COLO668 (cell line): ENCODE measurements around the gene FLVCR1.

Source experiments
- DNase-seq: peaks from one replicate; lab custom pipeline; 2025; ENCODE audit not compliant: unreplicated experiment; lab: John Stamatoyannopoulos, UW

FLVCR1 gene

DNA sequence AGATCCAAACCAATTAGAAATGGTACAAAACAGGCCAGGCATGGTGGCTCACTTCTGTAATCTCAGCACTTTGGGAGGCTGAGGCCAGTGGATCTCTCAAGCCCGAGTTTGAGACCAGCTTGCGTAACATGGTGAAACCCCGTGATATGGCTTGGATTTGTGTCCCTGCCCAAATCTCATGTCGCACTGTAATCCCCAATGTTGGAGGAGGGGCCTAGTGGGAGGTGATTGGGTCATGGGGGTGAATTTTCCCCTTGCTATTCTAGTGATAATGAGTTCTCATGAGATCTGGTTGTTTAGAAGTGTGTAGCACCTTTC is 85.3 kb downstream of the FLVCR1 start:
- no peak for DNase-seq

DNA sequence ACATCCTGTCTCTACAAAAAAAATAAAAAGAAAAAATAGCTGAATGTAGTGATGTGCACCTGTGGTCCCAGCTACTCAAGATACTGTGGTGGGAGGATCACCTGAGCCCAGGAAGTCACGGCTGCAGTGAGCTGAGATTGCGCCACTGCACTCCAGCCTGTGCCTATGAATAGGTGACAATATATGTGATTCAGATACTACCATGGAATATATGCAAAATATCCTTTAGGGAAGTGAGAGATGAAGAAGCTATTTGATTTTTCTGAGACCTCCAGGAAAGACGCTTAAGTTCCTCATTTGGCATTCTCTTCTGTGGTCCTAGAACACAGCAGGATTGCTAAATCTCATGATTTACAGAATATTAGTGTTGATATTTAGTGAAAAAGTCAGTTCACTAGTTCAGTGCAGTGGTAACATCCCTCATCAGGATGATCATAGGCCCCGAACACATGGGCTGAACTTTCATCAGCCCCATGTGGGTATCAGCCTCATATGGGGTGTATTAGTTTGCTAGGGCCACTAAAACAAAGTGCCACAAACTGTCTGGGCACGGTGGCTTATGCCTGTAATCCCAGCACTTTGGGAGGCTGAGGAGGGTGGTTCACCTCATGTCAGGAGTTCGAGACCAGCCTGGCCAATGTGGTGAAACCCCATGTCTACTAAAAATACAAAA is 86.3 kb downstream of the FLVCR1 start:
- no peak for DNase-seq

DNA sequence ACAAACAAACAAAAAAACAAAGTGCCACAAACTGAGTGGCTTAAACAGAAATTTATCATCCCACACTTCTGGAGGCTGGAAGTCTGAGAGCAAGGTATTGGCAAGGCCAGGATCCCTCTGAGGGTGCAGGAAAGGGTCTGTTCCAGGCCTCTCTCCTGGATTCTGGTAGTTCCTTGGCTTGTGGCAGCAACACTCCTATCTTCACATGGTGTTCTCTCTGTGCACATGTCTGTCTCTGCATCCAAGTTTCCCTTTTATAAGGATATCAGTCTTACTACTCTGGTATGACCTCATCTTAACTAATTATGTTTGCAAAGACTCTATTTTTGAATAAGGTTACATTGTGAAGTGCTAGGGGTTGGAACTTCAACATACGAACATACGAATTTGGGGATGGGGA is 87.0 kb downstream of the FLVCR1 start:
- DNase-seq = no peak

DNA sequence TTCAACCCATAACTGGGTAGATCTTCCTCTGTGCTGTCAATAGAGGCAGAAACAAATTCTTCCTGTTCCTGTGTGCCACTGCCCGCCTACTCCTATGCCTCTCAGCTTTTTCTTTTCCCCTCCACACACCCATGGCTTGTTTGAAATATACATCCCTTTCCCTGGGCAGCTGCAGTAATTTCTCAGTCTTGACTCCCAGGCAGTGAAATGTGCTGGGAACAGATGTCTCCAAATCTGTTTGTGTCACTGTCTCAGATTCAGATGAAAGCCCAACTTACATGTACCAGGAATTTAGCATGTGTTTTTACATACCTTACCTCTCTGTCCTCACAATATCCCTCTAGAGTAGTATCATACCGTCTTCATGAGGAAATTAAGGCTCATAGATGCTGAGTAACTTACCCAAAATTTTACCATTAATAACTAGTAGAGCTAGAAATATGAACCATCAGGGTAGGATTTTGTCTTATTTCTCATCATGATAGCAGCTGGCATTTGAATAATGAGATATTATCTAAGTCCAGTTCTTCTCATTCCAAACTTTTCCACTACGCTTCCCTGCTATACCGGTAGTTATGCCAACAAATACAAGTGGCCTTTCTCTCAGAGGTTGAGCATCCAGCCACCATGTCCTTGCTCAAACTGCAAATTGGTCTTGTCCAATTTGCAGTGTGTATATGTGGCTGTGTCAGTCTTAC is 87.5 kb downstream of the FLVCR1 start:
- no peak for DNase-seq

DNA sequence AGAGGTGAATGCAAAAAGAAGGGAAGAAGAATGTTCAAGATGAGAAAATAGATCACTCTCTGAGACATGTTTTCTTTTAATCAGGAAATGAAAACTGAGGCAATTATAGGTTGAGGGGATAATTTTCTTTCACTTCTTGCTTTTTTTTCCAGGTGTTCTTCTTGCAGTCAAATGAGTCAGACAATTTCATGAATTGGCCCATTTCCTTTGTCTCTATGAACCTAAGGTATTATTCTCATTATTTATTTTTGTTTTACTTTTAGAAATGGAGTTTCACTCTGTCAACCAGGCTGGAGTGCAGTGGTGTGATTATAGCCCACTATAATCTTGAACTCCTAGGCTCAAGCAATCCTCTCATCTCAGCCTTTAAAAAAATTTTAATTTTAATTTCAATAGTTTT is 88.8 kb downstream of the FLVCR1 start:
- DNase-seq = no peak
